NB4 (cell line): ENCODE data around the gene CDK5.

Source experiments
- DNase-seq: peaks from one replicate; pipeline ENCODE4 v3.0.0; 2010; ENCODE audit warnings: low read depth
- H3K4me3 ChIP-seq: one replicate; pipeline ENCODE4 v1.5.1; 2011; ENCODE audit warnings: mild to moderate bottlenecking, low read depth, low read length, moderate library complexity
- CTCF ChIP-seq: IDR thresholded peaks from one replicate; pipeline ENCODE4 v1.5.1; 2012; ENCODE audit warnings: low read depth, low read length
- MAX ChIP-seq: IDR thresholded peaks from 2 replicates; pipeline ENCODE4 v1.6.1; 2011; ENCODE audit warnings: low read depth, low read length
- MYC ChIP-seq: IDR thresholded peaks from 2 replicates; pipeline ENCODE4 v1.6.1; 2011; ENCODE audit warnings: low read depth, low read length
- POLR2A ChIP-seq: IDR thresholded peaks from 2 replicates; pipeline ENCODE4 v1.6.1; 2011; ENCODE audit warnings: mild to moderate bottlenecking; ENCODE audit not compliant: insufficient read length; ENCODE audit errors: extremely low read depth

CDK5 gene

GRCh38 chr7:151075978-151076426, 18.3 kb upstream of the CDK5 start:
- no peak overlapping the region for H3K4me3 ChIP-seq
- no peak for TF ChIP-seq MYC
- no peak for TF ChIP-seq MAX
- TF ChIP-seq POLR2A = no peak
- TF ChIP-seq CTCF = no peak
- DNase-seq = no peak

- TF ChIP-seq POLR2A (no peak), MAX (no peak), CTCF (no peak), MYC (no peak)
- no peak overlapping the region for H3K4me3 ChIP-seq
- no peak for DNase-seq
Measured at GRCh38 chr7:151075662-151075971, 17.9 kb upstream of the CDK5 start.

- TF ChIP-seq POLR2A = no peak
- TF ChIP-seq MAX = no peak
- TF ChIP-seq CTCF = no peak
- TF ChIP-seq MYC = no peak
- no peak for DNase-seq
- no peak overlapping the region for H3K4me3 ChIP-seq
Measured at GRCh38 chr7:151074817-151075661, 17.3 kb upstream of the CDK5 start.

GRCh38 chr7:151073990-151074389, 16.3 kb upstream of the CDK5 start:
- TF ChIP-seq MAX (no peak), CTCF (no peak), POLR2A (no peak), MYC (no peak)
- H3K4me3 ChIP-seq = no peak overlapping the region
- no peak for DNase-seq

GRCh38 chr7:151071032-151071866, 13.6 kb upstream of the CDK5 start:
- no peak for DNase-seq
- no peak overlapping the region for H3K4me3 ChIP-seq
- no peak for TF ChIP-seq CTCF
- TF ChIP-seq MYC = no peak
- no peak for TF ChIP-seq POLR2A
- no peak for TF ChIP-seq MAX
